Measurements from ENCODE around the gene SERPINA5. TPM values are rescaled to one million over a fixed set of nuclear protein-coding genes. Genes with fewer than 3 reads are reported as not detected.

The SERPINA5 gene
- total and polyA plus RNA-seq, 2 of the 13 experiments (the other 11 are each of a cell fraction or from before 2014, with no cell fraction given), result 449 to 498 TPM

DNA sequence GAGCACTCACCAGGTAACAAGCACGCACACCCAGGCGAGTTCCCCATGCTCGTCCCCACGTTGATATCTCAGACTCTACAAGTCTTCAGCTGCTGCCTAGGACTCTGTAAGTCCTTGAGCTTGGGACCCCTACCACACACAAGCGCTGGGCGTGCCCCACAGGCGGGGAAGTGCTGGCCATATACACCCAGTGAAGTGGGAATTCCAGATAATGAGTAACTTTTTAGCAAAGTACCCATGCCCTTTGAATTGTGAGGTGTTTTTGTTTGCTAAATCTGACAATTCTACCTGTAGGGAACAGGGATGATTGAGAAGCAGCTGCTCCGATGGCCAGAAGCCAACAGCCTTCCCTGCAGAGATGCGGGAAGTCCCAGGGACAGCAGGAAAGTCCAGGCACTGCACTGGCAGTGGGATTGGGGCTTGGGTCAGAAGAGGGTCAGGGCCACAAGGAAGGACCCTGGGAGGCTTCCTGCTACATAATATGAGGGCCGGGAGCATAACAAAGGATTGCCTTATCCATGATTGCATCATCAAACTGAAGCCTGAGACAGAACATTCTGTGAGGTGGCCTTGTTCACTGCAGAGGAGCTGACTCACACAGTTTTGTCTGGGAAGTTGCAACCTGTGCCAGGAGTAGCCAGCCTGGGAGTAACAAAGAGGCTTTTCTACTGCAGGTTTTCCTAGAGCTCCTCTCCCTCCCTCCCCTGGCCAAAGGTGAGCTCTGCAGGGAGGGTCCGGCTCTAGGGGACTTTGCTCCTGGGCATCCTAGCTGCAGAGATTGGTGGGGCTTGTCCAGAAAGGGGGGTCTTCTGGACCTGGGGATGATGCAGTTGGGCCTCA, 17.8 kb downstream of the SERPINA5 start (continued):
- TF ChIP-seq AKAP8 (CRISPR knock-in tag; IDR thresholded peaks at IDR 0.05) (peak; percentile 61; the same call in 1 of the 2 replicates), NCOA5 (CRISPR knock-in tag; IDR thresholded peaks at IDR 0.05) (no peak), DPF2 (CRISPR knock-in tag; IDR thresholded peaks at IDR 0.05; ENCODE audit: borderline replicate concordance, low read depth) (0 out of 2 replicates have a peak, but pooled peaks have one; percentile 2), ZNF772 (CRISPR knock-in tag; IDR thresholded peaks at IDR 0.05) (no peak; the same call in none of the 2 replicates), SP1 (IDR thresholded peaks at IDR 0.05) (no peak), SP1 (CRISPR knock-in tag; IDR thresholded peaks at IDR 0.05) (no peak), ZNF251 (CRISPR knock-in tag; IDR thresholded peaks at IDR 0.05) (no peak), ZNF264 (CRISPR knock-in tag; IDR thresholded peaks at IDR 0.05) (peak; percentile 86), ZNF740 (CRISPR knock-in tag; IDR thresholded peaks at IDR 0.05) (peak; percentile 19; the same call in 1 of the 2 replicates), SP2 (CRISPR knock-in tag; IDR thresholded peaks at IDR 0.05) (no peak), MEF2D (CRISPR knock-in tag; IDR thresholded peaks at IDR 0.05) (peak; percentile 93), PPARG (CRISPR knock-in tag; conservative IDR thresholded peaks at IDR 0.05) (peak; percentile 89), ZNF343 (CRISPR knock-in tag; IDR thresholded peaks at IDR 0.05) (peak; percentile 69; the same call in 1 of the 2 replicates), HDAC1 (CRISPR knock-in tag; IDR thresholded peaks at IDR 0.05) (peak; percentile 80), PHF21A (CRISPR knock-in tag; IDR thresholded peaks at IDR 0.05) (peak; percentile 97), ZBTB26 (CRISPR knock-in tag; IDR thresholded peaks at IDR 0.05; ENCODE audit: borderline replicate concordance) (no peak; the same call in 1 of the 2 replicates), MBD4 (IDR thresholded peaks at IDR 0.05; ENCODE audit: borderline replicate concordance, low read length) (0 out of 2 replicates have a peak, but pooled peaks have one; percentile 3)
- TF ChIP-seq, protein P1, sequence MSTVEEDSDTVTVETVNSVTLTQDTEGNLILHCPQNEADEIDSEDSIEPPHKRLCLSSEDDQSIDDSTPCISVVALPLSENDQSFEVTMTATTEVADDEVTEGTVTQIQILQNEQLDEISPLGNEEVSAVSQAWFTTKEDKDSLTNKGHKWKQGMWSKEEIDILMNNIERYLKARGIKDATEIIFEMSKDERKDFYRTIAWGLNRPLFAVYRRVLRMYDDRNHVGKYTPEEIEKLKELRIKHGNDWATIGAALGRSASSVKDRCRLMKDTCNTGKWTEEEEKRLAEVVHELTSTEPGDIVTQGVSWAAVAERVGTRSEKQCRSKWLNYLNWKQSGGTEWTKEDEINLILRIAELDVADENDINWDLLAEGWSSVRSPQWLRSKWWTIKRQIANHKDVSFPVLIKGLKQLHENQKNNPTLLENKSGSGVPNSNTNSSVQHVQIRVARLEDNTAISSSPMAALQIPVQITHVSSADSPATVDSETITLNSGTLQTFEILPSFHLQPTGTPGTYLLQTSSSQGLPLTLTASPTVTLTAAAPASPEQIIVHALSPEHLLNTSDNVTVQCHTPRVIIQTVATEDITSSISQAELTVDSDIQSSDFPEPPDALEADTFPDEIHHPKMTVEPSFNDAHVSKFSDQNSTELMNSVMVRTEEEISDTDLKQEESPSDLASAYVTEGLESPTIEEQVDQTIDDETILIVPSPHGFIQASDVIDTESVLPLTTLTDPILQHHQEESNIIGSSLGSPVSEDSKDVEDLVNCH (CRISPR knock-in tag; IDR thresholded peaks at IDR 0.05), result no peak
- TF ChIP-seq, protein P2, sequence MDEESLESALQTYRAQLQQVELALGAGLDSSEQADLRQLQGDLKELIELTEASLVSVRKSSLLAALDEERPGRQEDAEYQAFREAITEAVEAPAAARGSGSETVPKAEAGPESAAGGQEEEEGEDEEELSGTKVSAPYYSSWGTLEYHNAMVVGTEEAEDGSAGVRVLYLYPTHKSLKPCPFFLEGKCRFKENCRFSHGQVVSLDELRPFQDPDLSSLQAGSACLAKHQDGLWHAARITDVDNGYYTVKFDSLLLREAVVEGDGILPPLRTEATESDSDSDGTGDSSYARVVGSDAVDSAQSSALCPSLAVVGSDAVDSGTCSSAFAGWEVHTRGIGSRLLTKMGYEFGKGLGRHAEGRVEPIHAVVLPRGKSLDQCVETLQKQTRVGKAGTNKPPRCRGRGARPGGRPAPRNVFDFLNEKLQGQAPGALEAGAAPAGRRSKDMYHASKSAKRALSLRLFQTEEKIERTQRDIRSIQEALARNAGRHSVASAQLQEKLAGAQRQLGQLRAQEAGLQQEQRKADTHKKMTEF (CRISPR knock-in tag; IDR thresholded peaks at IDR 0.05), result peak; percentile 99
- TF ChIP-seq, protein P3, sequence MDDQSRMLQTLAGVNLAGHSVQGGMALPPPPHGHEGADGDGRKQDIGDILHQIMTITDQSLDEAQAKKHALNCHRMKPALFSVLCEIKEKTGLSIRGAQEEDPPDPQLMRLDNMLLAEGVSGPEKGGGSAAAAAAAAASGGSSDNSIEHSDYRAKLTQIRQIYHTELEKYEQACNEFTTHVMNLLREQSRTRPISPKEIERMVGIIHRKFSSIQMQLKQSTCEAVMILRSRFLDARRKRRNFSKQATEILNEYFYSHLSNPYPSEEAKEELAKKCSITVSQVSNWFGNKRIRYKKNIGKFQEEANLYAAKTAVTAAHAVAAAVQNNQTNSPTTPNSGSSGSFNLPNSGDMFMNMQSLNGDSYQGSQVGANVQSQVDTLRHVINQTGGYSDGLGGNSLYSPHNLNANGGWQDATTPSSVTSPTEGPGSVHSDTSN (CRISPR knock-in tag; IDR thresholded peaks at IDR 0.05; ENCODE audit: borderline replicate concordance), result no peak
- TF ChIP-seq, protein P4, sequence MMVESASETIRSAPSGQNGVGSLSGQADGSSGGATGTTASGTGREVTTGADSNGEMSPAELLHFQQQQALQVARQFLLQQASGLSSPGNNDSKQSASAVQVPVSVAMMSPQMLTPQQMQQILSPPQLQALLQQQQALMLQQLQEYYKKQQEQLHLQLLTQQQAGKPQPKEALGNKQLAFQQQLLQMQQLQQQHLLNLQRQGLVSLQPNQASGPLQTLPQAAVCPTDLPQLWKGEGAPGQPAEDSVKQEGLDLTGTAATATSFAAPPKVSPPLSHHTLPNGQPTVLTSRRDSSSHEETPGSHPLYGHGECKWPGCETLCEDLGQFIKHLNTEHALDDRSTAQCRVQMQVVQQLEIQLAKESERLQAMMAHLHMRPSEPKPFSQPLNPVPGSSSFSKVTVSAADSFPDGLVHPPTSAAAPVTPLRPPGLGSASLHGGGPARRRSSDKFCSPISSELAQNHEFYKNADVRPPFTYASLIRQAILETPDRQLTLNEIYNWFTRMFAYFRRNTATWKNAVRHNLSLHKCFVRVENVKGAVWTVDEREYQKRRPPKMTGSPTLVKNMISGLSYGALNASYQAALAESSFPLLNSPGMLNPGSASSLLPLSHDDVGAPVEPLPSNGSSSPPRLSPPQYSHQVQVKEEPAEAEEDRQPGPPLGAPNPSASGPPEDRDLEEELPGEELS (CRISPR knock-in tag; IDR thresholded peaks at IDR 0.05), result peak; percentile 91
